WTC11 (cell line): ENCODE results near the gene IL1RAPL1. TPM values are rescaled to one million over a fixed set of nuclear protein-coding genes. Genes with fewer than 3 reads are reported as not detected.

Experiments
- ATAC-seq: fragments of 200-7000 bp; cut with Tn5 transposase; 2 replicates; pipeline ENCODE4 v1.10.0; 2021; ENCODE audit warnings: mild to moderate bottlenecking, moderate library complexity
- CTCF ChIA-PET: fragments of 300-600 bp; sonication (Branson Sonifier 250); formaldehyde crosslinking; loops from one replicate; lab custom pipeline; 2021; ENCODE audit warnings: antibody characterized with exemption; lab: Charles Lee
- POLR2A ChIA-PET: fragments of 350-600 bp; sonication (Branson Sonifier 250); formaldehyde crosslinking; loops from one replicate; lab custom pipeline; 2021; ENCODE audit warnings: antibody characterized with exemption; lab: Charles Lee
- DNase-seq: peaks from one replicate; pipeline ENCODE4 v3.0.0; 2021; ENCODE audit warnings: low spot score
- H3K27ac Mint-ChIP-seq: 2 replicates; pipeline ENCODE4 v1.8.0; 2021; ENCODE audit warnings: mixed read lengths
- H3K27me3 Mint-ChIP-seq: 2 replicates; pipeline ENCODE4 v1.8.0; 2021; ENCODE audit warnings: low read depth, mild to moderate bottlenecking, moderate library complexity, mixed read lengths
- H3K36me3 Mint-ChIP-seq: 2 replicates; pipeline ENCODE4 v1.8.0; 2021; ENCODE audit warnings: mixed read lengths
- H3K4me1 Mint-ChIP-seq: 2 replicates; pipeline ENCODE4 v1.8.0; 2022; ENCODE audit warnings: mixed read lengths
- H3K4me3 Mint-ChIP-seq: 2 replicates; pipeline ENCODE4 v1.8.0; 2021; ENCODE audit warnings: mild to moderate bottlenecking, moderate library complexity, mixed read lengths
- H3K9me3 Mint-ChIP-seq: 2 replicates; pipeline ENCODE4 v1.8.0; 2021; ENCODE audit warnings: mixed read lengths
- ARID4B ChIP-seq: sonication (generic); formaldehyde crosslinking; IDR thresholded peaks from 2 replicates; pipeline ENCODE4 v1.8.0; 2023; ENCODE audit warnings: missing genetic modification reagents, mild to moderate bottlenecking, borderline replicate concordance
- ATF2 ChIP-seq: sonication (generic); formaldehyde crosslinking; IDR thresholded peaks from 2 replicates; pipeline ENCODE4 v1.8.1; 2022; ENCODE audit warnings: low read depth, missing genetic modification reagents, borderline replicate concordance
- E2F4 ChIP-seq: sonication (generic); formaldehyde crosslinking; IDR thresholded peaks from 2 replicates; pipeline ENCODE4 v1.8.1; 2022; ENCODE audit warnings: low read depth, mild to moderate bottlenecking, moderate library complexity, missing genetic modification reagents, borderline replicate concordance
- EMX1 ChIP-seq: fragments of 250-450 bp; sonication (Bioruptor Pico); IDR thresholded peaks from 2 replicates; pipeline ENCODE4 v1.8.0; 2021; ENCODE audit warnings: mild to moderate bottlenecking
- FOXJ3 ChIP-seq: sonication (generic); formaldehyde crosslinking; IDR thresholded peaks from 2 replicates; pipeline ENCODE4 v1.9.0; 2021; ENCODE audit warnings: missing genetic modification reagents, mild to moderate bottlenecking, borderline replicate concordance
- FOXP1 ChIP-seq: sonication (generic); formaldehyde crosslinking; IDR thresholded peaks from 2 replicates; pipeline ENCODE4 v1.8.0; 2022; ENCODE audit warnings: missing genetic modification reagents, mild to moderate bottlenecking, moderate library complexity, borderline replicate concordance
- HMGXB4 ChIP-seq: sonication (generic); formaldehyde crosslinking; IDR thresholded peaks from 2 replicates; pipeline ENCODE4 v1.8.1; 2023; ENCODE audit warnings: mild to moderate bottlenecking, moderate library complexity, missing genetic modification reagents
- IRF2 ChIP-seq: sonication (generic); formaldehyde crosslinking; IDR thresholded peaks from 2 replicates; pipeline ENCODE4 v1.8.0; 2022; ENCODE audit warnings: low read depth, missing genetic modification reagents, borderline replicate concordance
- NR3C1 ChIP-seq: sonication (generic); formaldehyde crosslinking; conservative IDR thresholded peaks from 2 replicates; pipeline ENCODE4 v1.8.1; 2023; ENCODE audit warnings: low read depth, mild to moderate bottlenecking, missing genetic modification reagents
- SOX15 ChIP-seq: fragments of 250-450 bp; sonication (Bioruptor Pico); IDR thresholded peaks from 2 replicates; pipeline ENCODE4 v1.9.0; 2021; ENCODE audit warnings: mild to moderate bottlenecking
- TEAD4 ChIP-seq: sonication (generic); formaldehyde crosslinking; IDR thresholded peaks from 2 replicates; pipeline ENCODE4 v1.8.0; 2022; ENCODE audit warnings: mild to moderate bottlenecking, missing genetic modification reagents
- ZBTB43 ChIP-seq: sonication (generic); formaldehyde crosslinking; IDR thresholded peaks from 2 replicates; pipeline ENCODE4 v1.8.1; 2023; ENCODE audit warnings: mild to moderate bottlenecking, missing genetic modification reagents
- total RNA-seq: library from RNA; stranded (reverse); gene quantifications from 3 replicates; pipeline ENCODE4 v1.2.3, GENCODE V29; 2021
- TF ChIP-seq, protein P1 (sequence below): fragments of 250-450 bp; sonication (Bioruptor Pico); IDR thresholded peaks from 2 replicates; pipeline ENCODE4 v1.9.0; 2021; ENCODE audit warnings: mild to moderate bottlenecking
- TF ChIP-seq, protein P2 (sequence below): sonication (generic); formaldehyde crosslinking; IDR thresholded peaks from 2 replicates; pipeline ENCODE4 v1.8.1; 2023; ENCODE audit warnings: mild to moderate bottlenecking, missing genetic modification reagents, moderate library complexity
- TF ChIP-seq, protein P3 (sequence below): sonication (generic); formaldehyde crosslinking; IDR thresholded peaks from 2 replicates; pipeline ENCODE4 v1.8.1; 2022; ENCODE audit warnings: mild to moderate bottlenecking, moderate library complexity, missing genetic modification reagents
- TF ChIP-seq, protein P4 (sequence below): sonication (generic); formaldehyde crosslinking; IDR thresholded peaks from 2 replicates; pipeline ENCODE4 v1.8.0; 2023; ENCODE audit warnings: mild to moderate bottlenecking, missing genetic modification reagents
- TF ChIP-seq, protein P5 (sequence below): fragments of 250-450 bp; sonication (Bioruptor Pico); IDR thresholded peaks from 2 replicates; pipeline ENCODE4 v1.9.0; 2021; ENCODE audit warnings: mild to moderate bottlenecking

The IL1RAPL1 gene
- total RNA-seq, 1 experiment from 2014 or later = 0.13 TPM

DNA sequence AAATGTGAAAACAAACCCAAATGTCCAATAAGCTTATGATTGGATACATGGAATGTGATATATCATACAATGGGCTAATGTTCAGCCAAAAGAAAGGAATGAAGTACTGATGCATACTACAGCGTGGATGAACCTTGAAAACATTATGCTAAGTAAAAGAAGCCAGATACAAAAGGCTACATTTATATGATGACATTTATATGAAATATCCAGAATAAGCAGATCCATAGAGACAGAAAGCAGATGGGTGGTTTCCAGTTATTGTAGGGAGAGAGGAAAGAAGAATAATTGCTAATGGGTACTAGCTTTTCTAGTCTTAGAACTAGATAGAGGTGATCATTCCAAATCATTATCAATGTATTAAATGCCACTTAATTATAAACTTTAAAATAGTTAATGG, 801.3 kb downstream of the IL1RAPL1 start (continued):
- TF ChIP-seq, protein P1, sequence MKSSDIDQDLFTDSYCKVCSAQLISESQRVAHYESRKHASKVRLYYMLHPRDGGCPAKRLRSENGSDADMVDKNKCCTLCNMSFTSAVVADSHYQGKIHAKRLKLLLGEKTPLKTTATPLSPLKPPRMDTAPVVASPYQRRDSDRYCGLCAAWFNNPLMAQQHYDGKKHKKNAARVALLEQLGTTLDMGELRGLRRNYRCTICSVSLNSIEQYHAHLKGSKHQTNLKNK (CRISPR knock-in tag) = no peak
- TF ChIP-seq TEAD4 (CRISPR knock-in tag) (no peak), HMGXB4 (CRISPR knock-in tag) (no peak), FOXJ3 (CRISPR knock-in tag) (no peak), NR3C1 (no peak), SOX15 (CRISPR knock-in tag) (no peak), E2F4 (CRISPR knock-in tag) (no peak)
- TF ChIP-seq, protein P2, sequence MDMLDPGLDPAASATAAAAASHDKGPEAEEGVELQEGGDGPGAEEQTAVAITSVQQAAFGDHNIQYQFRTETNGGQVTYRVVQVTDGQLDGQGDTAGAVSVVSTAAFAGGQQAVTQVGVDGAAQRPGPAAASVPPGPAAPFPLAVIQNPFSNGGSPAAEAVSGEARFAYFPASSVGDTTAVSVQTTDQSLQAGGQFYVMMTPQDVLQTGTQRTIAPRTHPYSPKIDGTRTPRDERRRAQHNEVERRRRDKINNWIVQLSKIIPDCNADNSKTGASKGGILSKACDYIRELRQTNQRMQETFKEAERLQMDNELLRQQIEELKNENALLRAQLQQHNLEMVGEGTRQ (CRISPR knock-in tag) = no peak
- TF ChIP-seq, protein P3, sequence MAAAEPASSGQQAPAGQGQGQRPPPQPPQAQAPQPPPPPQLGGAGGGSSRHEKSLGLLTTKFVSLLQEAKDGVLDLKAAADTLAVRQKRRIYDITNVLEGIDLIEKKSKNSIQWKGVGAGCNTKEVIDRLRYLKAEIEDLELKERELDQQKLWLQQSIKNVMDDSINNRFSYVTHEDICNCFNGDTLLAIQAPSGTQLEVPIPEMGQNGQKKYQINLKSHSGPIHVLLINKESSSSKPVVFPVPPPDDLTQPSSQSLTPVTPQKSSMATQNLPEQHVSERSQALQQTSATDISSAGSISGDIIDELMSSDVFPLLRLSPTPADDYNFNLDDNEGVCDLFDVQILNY = no peak
- TF ChIP-seq, all 79 proteins: peak for 0

- H3K4me3 Mint-ChIP-seq = no peak overlapping the region
- ChIA-PET CTCF (no interaction called here), POLR2A (no interaction called here)
- no peaks in the 10 kb centered on the region for H3K27me3 Mint-ChIP-seq
- H3K9me3 Mint-ChIP-seq = no peaks in the 10 kb centered on the region
- H3K36me3 Mint-ChIP-seq = no peaks in the 10 kb centered on the region
- no peak for ATAC-seq
- no peak overlapping the region for H3K27ac Mint-ChIP-seq
- H3K4me1 Mint-ChIP-seq = peaks cover 6% of the 10 kb centered on the region
- DNase-seq = no peak
- TF ChIP-seq, protein P4, sequence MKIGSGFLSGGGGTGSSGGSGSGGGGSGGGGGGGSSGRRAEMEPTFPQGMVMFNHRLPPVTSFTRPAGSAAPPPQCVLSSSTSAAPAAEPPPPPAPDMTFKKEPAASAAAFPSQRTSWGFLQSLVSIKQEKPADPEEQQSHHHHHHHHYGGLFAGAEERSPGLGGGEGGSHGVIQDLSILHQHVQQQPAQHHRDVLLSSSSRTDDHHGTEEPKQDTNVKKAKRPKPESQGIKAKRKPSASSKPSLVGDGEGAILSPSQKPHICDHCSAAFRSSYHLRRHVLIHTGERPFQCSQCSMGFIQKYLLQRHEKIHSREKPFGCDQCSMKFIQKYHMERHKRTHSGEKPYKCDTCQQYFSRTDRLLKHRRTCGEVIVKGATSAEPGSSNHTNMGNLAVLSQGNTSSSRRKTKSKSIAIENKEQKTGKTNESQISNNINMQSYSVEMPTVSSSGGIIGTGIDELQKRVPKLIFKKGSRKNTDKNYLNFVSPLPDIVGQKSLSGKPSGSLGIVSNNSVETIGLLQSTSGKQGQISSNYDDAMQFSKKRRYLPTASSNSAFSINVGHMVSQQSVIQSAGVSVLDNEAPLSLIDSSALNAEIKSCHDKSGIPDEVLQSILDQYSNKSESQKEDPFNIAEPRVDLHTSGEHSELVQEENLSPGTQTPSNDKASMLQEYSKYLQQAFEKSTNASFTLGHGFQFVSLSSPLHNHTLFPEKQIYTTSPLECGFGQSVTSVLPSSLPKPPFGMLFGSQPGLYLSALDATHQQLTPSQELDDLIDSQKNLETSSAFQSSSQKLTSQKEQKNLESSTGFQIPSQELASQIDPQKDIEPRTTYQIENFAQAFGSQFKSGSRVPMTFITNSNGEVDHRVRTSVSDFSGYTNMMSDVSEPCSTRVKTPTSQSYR (CRISPR knock-in tag) = no peak
- TF ChIP-seq FOXP1 (CRISPR knock-in tag) (no peak), ARID4B (no peak), ATF2 (CRISPR knock-in tag) (no peak), TEAD4 (CRISPR knock-in tag) (no peak), IRF2 (CRISPR knock-in tag) (no peak), ZBTB43 (CRISPR knock-in tag) (no peak), EMX1 (CRISPR knock-in tag) (no peak)
- TF ChIP-seq, protein P5, sequence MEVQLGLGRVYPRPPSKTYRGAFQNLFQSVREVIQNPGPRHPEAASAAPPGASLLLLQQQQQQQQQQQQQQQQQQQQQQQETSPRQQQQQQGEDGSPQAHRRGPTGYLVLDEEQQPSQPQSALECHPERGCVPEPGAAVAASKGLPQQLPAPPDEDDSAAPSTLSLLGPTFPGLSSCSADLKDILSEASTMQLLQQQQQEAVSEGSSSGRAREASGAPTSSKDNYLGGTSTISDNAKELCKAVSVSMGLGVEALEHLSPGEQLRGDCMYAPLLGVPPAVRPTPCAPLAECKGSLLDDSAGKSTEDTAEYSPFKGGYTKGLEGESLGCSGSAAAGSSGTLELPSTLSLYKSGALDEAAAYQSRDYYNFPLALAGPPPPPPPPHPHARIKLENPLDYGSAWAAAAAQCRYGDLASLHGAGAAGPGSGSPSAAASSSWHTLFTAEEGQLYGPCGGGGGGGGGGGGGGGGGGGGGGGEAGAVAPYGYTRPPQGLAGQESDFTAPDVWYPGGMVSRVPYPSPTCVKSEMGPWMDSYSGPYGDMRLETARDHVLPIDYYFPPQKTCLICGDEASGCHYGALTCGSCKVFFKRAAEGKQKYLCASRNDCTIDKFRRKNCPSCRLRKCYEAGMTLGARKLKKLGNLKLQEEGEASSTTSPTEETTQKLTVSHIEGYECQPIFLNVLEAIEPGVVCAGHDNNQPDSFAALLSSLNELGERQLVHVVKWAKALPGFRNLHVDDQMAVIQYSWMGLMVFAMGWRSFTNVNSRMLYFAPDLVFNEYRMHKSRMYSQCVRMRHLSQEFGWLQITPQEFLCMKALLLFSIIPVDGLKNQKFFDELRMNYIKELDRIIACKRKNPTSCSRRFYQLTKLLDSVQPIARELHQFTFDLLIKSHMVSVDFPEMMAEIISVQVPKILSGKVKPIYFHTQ = no peak
Measured at GRCh38 chrX:29397506-29397905, 810.3 kb downstream of the IL1RAPL1 start.
